ENCODE measurements around the gene PACSIN1.

DNA sequence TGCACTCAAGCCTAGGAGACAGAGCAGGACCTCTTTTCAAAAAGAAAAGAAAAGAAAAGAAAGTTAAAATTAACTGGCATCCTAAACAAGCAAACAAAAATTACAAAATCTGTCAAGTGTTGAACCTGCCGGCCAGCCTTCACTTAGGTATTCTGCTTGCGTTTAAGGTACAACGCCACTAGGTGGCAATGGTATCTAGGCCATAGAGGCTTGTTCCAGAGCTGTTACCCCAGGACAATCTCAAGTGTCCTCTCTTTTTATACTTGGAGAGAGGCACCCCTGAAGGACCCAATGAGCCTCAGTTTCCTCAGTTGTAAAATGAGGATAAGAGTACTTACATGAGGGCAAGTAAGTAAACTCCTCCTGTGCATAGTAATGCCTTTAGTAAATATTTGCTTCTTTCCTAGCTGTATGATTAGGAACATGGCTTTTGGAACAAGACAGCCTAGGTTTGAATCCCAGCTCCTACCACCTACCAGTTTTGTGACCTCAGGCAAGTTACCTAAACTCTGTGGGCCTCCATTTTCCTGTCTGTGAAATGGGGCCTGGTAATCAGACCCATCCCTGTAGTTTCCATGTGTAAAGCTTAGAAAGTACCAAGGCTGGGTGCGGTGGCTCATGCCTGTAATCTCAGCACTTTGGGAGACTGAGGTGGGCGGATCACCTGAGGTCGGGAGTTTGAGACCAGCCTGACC is 5.8 kb upstream of the PACSIN1 start:
- TF ChIP-seq POLR2AphosphoS5 (IDR thresholded peaks at IDR 0.05; ENCODE audit: insufficient read depth, low read depth, low read length) = no peak
- TF ChIP-seq, protein P1, sequence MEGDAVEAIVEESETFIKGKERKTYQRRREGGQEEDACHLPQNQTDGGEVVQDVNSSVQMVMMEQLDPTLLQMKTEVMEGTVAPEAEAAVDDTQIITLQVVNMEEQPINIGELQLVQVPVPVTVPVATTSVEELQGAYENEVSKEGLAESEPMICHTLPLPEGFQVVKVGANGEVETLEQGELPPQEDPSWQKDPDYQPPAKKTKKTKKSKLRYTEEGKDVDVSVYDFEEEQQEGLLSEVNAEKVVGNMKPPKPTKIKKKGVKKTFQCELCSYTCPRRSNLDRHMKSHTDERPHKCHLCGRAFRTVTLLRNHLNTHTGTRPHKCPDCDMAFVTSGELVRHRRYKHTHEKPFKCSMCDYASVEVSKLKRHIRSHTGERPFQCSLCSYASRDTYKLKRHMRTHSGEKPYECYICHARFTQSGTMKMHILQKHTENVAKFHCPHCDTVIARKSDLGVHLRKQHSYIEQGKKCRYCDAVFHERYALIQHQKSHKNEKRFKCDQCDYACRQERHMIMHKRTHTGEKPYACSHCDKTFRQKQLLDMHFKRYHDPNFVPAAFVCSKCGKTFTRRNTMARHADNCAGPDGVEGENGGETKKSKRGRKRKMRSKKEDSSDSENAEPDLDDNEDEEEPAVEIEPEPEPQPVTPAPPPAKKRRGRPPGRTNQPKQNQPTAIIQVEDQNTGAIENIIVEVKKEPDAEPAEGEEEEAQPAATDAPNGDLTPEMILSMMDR (IDR thresholded peaks at IDR 0.05; ENCODE audit: extremely low read depth in 1 of 2, insufficient read depth in 1 of 2, low read depth in 1 of 2, low read length in 2 of 2) = peak; percentile 61 to 70
- TF ChIP-seq GATA2 (IDR thresholded peaks at IDR 0.05; ENCODE audit: insufficient read depth, insufficient read length, low read depth, low read length) = no peak
- TF ChIP-seq EZH2 (IDR thresholded peaks at IDR 0.05; ENCODE audit: borderline replicate concordance, low read depth, low read length, severe bottlenecking) = no peak
- TF ChIP-seq JUN (IDR thresholded peaks at IDR 0.05; ENCODE audit: borderline replicate concordance, insufficient read depth, insufficient read length, low read depth) = no peak
- no peak for TF ChIP-seq POLR2A (IDR thresholded peaks at IDR 0.05; ENCODE audit: low read depth, low read length)

Measured in endothelial cell of umbilical vein (primary cell).